Choroid plexus epithelial cell (primary cell): ENCODE measurements around the gene GRPEL2.
"Not testable (repeated sequence)": the region's sequence is repeated elsewhere in the genome, so short reads cannot be mapped to it uniquely, and the experiment has no call there.

Experiments
- DNase-seq: peaks from one replicate; pipeline ENCODE4 v3.0.0-alpha.2; 2010; ENCODE audit warnings: low read depth
- H3K4me3 ChIP-seq: 2 replicates; pipeline ENCODE4 v1.5.1; 2011; ENCODE audit warnings: low read depth, mild to moderate bottlenecking, control low read depth, low read length, moderate library complexity
- CTCF ChIP-seq: conservative IDR thresholded peaks from 2 replicates; pipeline ENCODE4 v1.5.1; 2011; ENCODE audit warnings: low read depth, mild to moderate bottlenecking, control low read depth, inconsistent platforms, low read length, moderate library complexity

Gene GRPEL2

GRCh38 chr5:149386166-149386565 is 40.9 kb downstream of the GRPEL2 start:
- TF ChIP-seq CTCF = no peak
- DNase-seq = no peak
- H3K4me3 ChIP-seq = no peak overlapping the region

- TF ChIP-seq CTCF = no peak
- peak; percentile 76 for DNase-seq
- no peak overlapping the region for H3K4me3 ChIP-seq
Observed at GRCh38 chr5:149387081-149387631, 41.9 kb downstream of the GRPEL2 start.

GRCh38 chr5:149387982-149388381 is 42.7 kb downstream of the GRPEL2 start:
- no peak overlapping the region for H3K4me3 ChIP-seq
- TF ChIP-seq CTCF = no peak
- peak; percentile 93 for DNase-seq

GRCh38 chr5:149388498-149389190 is 43.3 kb downstream of the GRPEL2 start:
- TF ChIP-seq CTCF = no peak
- H3K4me3 ChIP-seq = no peak overlapping the region
- no peak for DNase-seq

GRCh38 chr5:149389552-149390495 is 44.5 kb downstream of the GRPEL2 start:
- H3K4me3 ChIP-seq = no peak overlapping the region
- TF ChIP-seq CTCF = no peak
- no peak for DNase-seq

GRCh38 chr5:149391076-149391475 is 45.8 kb downstream of the GRPEL2 start:
- DNase-seq, H3K4me3 ChIP-seq: not testable (repeated sequence)

- no peak for TF ChIP-seq CTCF
- DNase-seq = no peak
- H3K4me3 ChIP-seq = no peak overlapping the region
Observed at GRCh38 chr5:149391524-149391923, 46.2 kb downstream of the GRPEL2 start.
